SK-N-SH treated with all-trans-retinoic acid at 6 μM for 48 hours (cell line): ENCODE measurements around the gene COL24A1.

Experiments
- CREB5 ChIP-seq: fragments of 250-450 bp; sonication (Bioruptor Pico); IDR thresholded peaks from 2 replicates; pipeline ENCODE4 v1.5.1; 2020; ENCODE audit warnings: low read depth, mild to moderate bottlenecking, moderate library complexity
- CSDC2 ChIP-seq: fragments of 250-450 bp; sonication (Bioruptor Pico); IDR thresholded peaks from 2 replicates; pipeline ENCODE4 v1.5.0; 2020; ENCODE audit warnings: mild to moderate bottlenecking, moderate library complexity
- CSRNP3 ChIP-seq: fragments of 250-450 bp; sonication (Bioruptor Pico); IDR thresholded peaks from 2 replicates; pipeline ENCODE4 v1.5.1; 2021; ENCODE audit warnings: mild to moderate bottlenecking, moderate library complexity
- ESRRG ChIP-seq: fragments of 250-450 bp; sonication (Bioruptor Pico); IDR thresholded peaks from 2 replicates; pipeline ENCODE4 v1.6.1; 2021; ENCODE audit warnings: mild to moderate bottlenecking
- PATZ1 ChIP-seq: fragments of 250-450 bp; sonication (Bioruptor Pico); IDR thresholded peaks from 2 replicates; pipeline ENCODE4 v1.8.0; 2020; ENCODE audit warnings: mild to moderate bottlenecking, moderate library complexity, borderline replicate concordance
- POU6F1 ChIP-seq: fragments of 250-450 bp; sonication (Bioruptor Pico); IDR thresholded peaks from 2 replicates; pipeline ENCODE4 v1.8.0; 2021; ENCODE audit warnings: low read depth, mild to moderate bottlenecking, moderate library complexity, borderline replicate concordance
- RARB ChIP-seq: fragments of 250-450 bp; sonication (Bioruptor Pico); IDR thresholded peaks from 2 replicates; pipeline ENCODE4 v1.8.0; 2021; ENCODE audit warnings: mild to moderate bottlenecking, moderate library complexity
- TCF4 ChIP-seq: fragments of 250-450 bp; sonication (Bioruptor Pico); IDR thresholded peaks from 2 replicates; pipeline ENCODE4 v1.8.0; 2021; ENCODE audit warnings: mild to moderate bottlenecking, moderate library complexity, borderline replicate concordance
- ZFP3 ChIP-seq: fragments of 250-450 bp; sonication (Bioruptor Pico); IDR thresholded peaks from 2 replicates; pipeline ENCODE4 v1.5.0; 2020; ENCODE audit warnings: mild to moderate bottlenecking, moderate library complexity
- ZFP30 ChIP-seq: fragments of 450-650 bp; formaldehyde crosslinking; IDR thresholded peaks from 2 replicates; pipeline ENCODE4 v1.5.0; 2022; ENCODE audit warnings: mild to moderate bottlenecking, moderate library complexity
- ZNF70 ChIP-seq: fragments of 450-650 bp; formaldehyde crosslinking; IDR thresholded peaks from 2 replicates; pipeline ENCODE4 v1.5.0; 2020; ENCODE audit warnings: mild to moderate bottlenecking, moderate library complexity

- no peak for TF ChIP-seq PATZ1 (CRISPR knock-in tag)
- TF ChIP-seq CSDC2 (CRISPR knock-in tag) = no peak
- no peak for TF ChIP-seq ZFP30 (CRISPR knock-in tag)
- no peak for TF ChIP-seq ESRRG
- no peak for TF ChIP-seq CREB5
- TF ChIP-seq CSRNP3 (CRISPR knock-in tag) = no peak
- TF ChIP-seq ZNF70 (CRISPR knock-in tag) = no peak
- TF ChIP-seq TCF4 (CRISPR knock-in tag) = no peak
- TF ChIP-seq POU6F1 (CRISPR knock-in tag) = no peak
- no peak for TF ChIP-seq RARB (CRISPR knock-in tag)
- no peak for TF ChIP-seq ZFP3 (CRISPR knock-in tag)
Observed at GRCh38 chr1:85746777-85747176, 409.8 kb downstream of the COL24A1 start.
